Right forelimb (tissue), 1 donor: ENCODE results near the gene ZNF71.
A peak's percentile ranks its signal among the peaks of the same experiment; 100 is the strongest.
"Not testable (repeated sequence)": the region's sequence is repeated elsewhere in the genome, so short reads cannot be mapped to it uniquely, and the experiment has no call there.

ENCODE experiments used
- DNase-seq: peaks from one replicate; pipeline ENCODE4 v3.0.0-alpha.2; 2018

ZNF71 gene

GRCh38 chr19:56623006-56623405, 27.9 kb downstream of the ZNF71 start:
- DNase-seq: no peak

- no peak for DNase-seq
These were observed 30.6 kb downstream of the ZNF71 start for GRCh38 chr19:56625708-56626107.

- no peak for DNase-seq
These were observed 37.9 kb downstream of the ZNF71 start for GRCh38 chr19:56633021-56633420.

GRCh38 chr19:56637976-56638555, 43.0 kb downstream of the ZNF71 start:
- peak; percentile 90 for DNase-seq

GRCh38 chr19:56639217-56639616, 44.1 kb downstream of the ZNF71 start:
- no peak for DNase-seq

- no peak for DNase-seq
These were observed 47.8 kb downstream of the ZNF71 start, which contains the start of gene SMIM17 for GRCh38 chr19:56642711-56643459. Gene SMIM17, plus strand, starts transcription at chr19:56643159. Its CDS starts 2,509 bp downstream, at chr19:56645668.

GRCh38 chr19:56643460-56643955, 48.4 kb downstream of the ZNF71 start:
- DNase-seq: no peak

GRCh38 chr19:56654151-56654550, 59.0 kb downstream of the ZNF71 start:
- no peak for DNase-seq

GRCh38 chr19:56660381-56661107, 65.4 kb downstream of the ZNF71 start:
- no peak for DNase-seq

GRCh38 chr19:56661248-56661647, 66.1 kb downstream of the ZNF71 start:
- no peak for DNase-seq

- DNase-seq: no peak
These were observed 68.9 kb downstream of the ZNF71 start for GRCh38 chr19:56663931-56664500.

- no peak for DNase-seq
These were observed 69.4 kb downstream of the ZNF71 start for GRCh38 chr19:56664511-56664910.

- DNase-seq: no peak
These were observed 72.3 kb downstream of the ZNF71 start for GRCh38 chr19:56667311-56667870.

- DNase-seq: no peak
These were observed 73.6 kb downstream of the ZNF71 start for GRCh38 chr19:56668676-56669075.

GRCh38 chr19:56670401-56670960, 75.4 kb downstream of the ZNF71 start:
- DNase-seq: no peak

GRCh38 chr19:56670961-56671612, 76.0 kb downstream of the ZNF71 start:
- no peak for DNase-seq

- DNase-seq: peak; percentile 92
These were observed 76.5 kb downstream of the ZNF71 start, which contains the start of gene ZNF835 for GRCh38 chr19:56671613-56671994. Gene ZNF835, minus strand, starts transcription at chr19:56671757. Its CDS starts 6,559 bp downstream, at chr19:56665198.

- DNase-seq: not testable (repeated sequence)
These were observed 77.5 kb downstream of the ZNF71 start for GRCh38 chr19:56672610-56673009.
